Activated T-cell treated with anti-CD3 and anti-CD28 coated beads for 4 hours (primary cell): ENCODE data around the gene TTC5.
"Not testable (repeated sequence)": the region's sequence is repeated elsewhere in the genome, so short reads cannot be mapped to it uniquely, and the experiment has no call there.

Source experiments
- DNase-seq: peaks from one replicate; pipeline ENCODE4 v3.0.0-alpha.2; 2020

The TTC5 gene

DNA sequence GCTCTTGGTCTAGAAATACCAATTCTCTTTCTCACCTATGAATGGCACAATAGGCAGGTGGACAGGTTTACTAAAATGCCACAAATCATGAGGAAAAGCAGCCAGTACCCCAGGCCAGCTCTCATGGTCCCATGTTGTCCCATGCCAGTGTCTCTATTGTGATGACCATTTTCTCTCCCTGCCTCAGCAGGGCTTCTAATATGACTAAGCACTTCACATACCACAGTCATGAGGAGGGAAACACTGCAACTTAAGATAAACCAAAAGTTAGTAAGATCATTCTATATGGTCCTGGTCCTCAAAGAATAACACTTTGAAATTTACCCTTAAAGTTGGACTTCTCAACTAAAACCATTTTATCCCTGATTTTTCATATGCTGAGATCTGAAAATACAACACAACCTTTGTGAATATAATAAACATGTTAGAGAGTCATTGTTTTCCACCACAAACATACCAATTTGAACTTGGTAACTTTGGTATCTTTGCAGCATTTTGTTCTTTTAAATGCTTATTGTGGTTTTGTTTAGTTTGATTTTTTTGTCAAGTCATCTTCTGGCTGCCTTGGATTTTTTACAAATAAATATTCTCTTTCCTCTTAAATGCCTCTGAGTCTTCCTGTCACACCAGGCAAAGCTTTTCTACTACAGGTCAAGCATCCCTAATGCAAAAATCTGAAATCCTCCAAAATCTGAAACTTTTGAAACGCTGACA is 3.6 kb downstream of the TTC5 start:
- no peak for DNase-seq

DNA sequence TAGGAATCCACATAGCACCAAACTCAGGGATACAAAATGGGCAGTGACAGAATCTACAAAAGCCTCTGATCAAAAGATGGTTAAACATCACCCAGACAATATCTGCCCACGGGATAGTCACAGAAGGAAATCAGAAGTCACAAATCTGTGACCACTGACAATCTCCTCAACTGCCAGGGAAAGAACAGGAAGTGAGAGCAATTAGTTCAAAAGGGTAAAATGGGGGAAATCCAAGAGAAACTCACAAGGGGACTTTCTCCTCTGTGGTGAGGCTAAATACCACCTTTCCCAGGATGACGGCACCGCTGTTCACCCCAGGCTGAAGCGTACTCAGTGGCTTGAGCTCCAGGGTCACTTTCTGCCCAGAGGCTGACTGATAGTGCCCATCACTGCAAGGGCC is 10.7 kb downstream of the TTC5 start:
- no peak for DNase-seq

DNA sequence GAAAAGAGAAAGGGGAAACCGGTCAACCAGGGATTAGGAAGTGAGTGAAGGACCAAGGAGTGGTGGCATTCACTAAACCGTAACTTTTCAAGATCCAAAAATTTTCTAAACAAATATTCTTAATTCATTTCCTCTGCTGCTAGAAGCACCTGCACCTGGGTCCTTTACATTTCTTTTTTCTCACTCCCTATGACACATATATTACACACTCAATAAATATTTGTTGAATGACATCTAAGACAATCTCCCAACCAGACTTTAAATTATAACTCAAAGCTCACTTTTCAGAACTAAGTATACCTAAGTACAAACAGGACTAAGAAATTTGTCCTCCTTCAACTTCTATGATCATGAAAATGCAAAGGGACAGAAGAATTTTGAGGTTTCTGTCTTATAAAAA is 11.1 kb downstream of the TTC5 start:
- no peak for DNase-seq

GRCh38 chr14:20281998-20282397 is 23.8 kb downstream of the TTC5 start:
- not testable (repeated sequence) for DNase-seq

- DNase-seq = not testable (repeated sequence)
Measured at GRCh38 chr14:20280265-20280664, 25.5 kb downstream of the TTC5 start.

GRCh38 chr14:20278414-20278813 is 27.3 kb downstream of the TTC5 start:
- DNase-seq = no peak

GRCh38 chr14:20277409-20277808 is 28.3 kb downstream of the TTC5 start:
- DNase-seq = no peak

DNA sequence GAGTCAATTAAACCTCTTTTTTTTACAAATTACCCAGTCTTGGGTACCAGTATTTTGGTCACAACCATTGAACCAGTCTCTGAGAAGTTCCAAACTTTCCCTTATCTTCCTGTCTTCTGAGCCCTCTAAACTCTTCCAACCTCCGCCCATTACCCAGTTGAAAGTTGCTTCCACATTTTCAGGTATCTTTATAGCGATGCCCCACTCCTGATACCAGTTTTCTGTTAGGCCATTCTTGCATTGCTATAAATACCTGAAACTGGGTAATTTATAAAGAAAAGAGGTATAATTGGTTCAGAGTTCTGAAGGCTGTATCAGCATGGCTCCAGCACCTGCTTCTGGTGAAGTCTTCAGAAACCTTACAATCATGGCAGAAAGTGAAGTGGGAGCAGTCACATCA is 31.7 kb downstream of the TTC5 start:
- DNase-seq = no peak

DNA sequence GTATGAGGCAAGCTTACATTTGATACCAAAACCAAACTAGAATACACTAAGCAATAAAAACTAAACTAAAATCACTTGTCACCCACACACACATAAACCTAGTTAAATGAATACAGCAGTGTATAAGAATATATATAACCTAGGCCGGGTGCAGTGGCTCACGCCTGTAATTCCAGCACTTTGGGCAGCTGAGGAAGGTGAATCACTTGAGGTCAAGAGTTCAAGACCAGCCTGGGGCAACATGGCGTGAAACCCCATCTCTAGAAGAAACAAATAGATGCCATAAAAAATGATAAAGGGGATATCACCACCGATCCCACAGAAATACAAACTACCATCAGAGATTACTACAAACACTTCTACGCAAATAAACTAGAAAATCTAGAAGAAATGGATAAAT is 41.4 kb downstream of the TTC5 start:
- DNase-seq = not testable (repeated sequence)

DNA sequence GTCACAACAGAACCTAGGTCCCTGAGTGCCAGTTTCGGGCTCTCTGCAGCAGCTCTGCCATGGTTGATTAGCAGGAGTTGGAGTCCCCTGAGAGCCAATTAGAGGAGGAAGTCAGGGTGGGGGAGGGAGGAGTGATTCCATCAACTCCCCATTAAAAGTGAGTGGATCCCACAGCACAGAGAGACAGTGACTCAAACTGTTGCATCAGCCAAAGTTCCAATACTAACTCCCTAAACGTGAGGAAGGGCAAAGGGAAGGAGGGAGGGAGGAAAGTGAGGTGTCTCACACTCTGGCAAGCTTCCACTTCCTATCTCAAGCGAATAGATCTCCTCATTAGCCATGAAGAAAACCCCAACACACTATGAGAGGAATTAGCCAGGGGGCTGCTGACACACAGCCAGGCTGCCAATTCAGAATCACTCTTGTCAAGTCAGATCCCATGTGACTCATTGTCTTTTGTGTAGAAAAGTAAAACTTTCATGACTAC is 43.1 kb downstream of the TTC5 start:
- no peak for DNase-seq

DNA sequence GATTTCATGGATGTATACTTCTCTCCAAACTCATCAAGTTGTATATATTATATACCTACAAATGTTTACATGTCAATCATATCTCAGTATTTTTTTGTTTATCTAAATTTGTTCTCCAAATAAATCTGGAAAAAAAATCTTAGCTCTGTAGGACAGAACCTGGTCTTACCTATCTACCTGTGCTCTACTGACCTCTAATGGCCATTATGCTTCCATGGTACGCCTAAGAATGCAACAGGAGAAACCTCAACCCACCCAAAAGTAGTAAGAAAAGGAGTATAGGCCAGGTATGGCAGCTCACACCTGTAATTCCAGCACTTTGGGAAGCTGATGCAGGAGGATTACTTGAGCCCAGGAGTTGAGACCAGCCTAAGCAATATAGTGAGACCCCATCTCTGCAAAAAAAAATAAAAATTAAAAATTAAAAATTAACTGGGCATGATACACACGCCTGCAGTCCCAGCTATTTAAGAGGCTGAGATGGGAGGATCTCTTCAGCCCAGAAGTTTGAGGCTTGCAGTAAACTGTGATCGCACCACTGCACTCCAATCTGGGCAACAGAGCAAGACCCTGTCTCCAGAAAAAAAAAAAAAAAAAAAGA is 58.0 kb downstream of the TTC5 start:
- no peak for DNase-seq
